ENCODE measurements around the gene CNPY2. TPM values are rescaled to one million over a fixed set of nuclear protein-coding genes. Genes with fewer than 3 reads are reported as not detected.

CNPY2 gene
- total and polyA plus RNA-seq, 11 donors: 26.8 to 67.3 (median 39.0) TPM

- H3K9me3 ChIP-seq: no peaks in the 10 kb centered on the region
- DNase-seq: no peak
- no peaks in the 10 kb centered on the region for H3K27me3 ChIP-seq
- H3K36me3 ChIP-seq: peaks cover 0 to 62% (median 48%) of the 10 kb centered on the region in 9 donors
- no peak overlapping the region for H3K27ac ChIP-seq
- no peak for ATAC-seq
- WGBS, 4 donors: 91 to 93% (median 93%) methylated on average over 8 of the region's 8 CpGs
- intact Hi-C loops (cut with DNase I): no loop called here
- no peak for TF ChIP-seq POLR2A (IDR thresholded peaks at IDR 0.05)
- no peak for TF ChIP-seq CTCF (IDR thresholded peaks at IDR 0.05)
- no peak overlapping the region for H3K4me3 ChIP-seq
- peaks cover 8 to 27% (median 18%) of the 10 kb centered on the region in 12 donors for H3K4me1 ChIP-seq
Observed at GRCh38 chr12:56304872-56305590, 10.8 kb downstream of the CNPY2 start.

GRCh38 chr12:56304276-56304675 lies 11.5 kb downstream of the CNPY2 start:
- intact Hi-C loops (cut with DNase I): no loop called here
- DNase-seq (no peak), ATAC-seq (no peak)
- Histone ChIP-seq H3K9me3 (no peaks in the 10 kb centered on the region), H3K27me3 (no peaks in the 10 kb centered on the region), H3K27ac (no peak overlapping the region), H3K36me3 (peaks cover 0 to 55% (median 40%) of the 10 kb centered on the region in 9 donors), H3K4me3 (no peak overlapping the region), H3K4me1 (peaks cover 8 to 30% (median 20%) of the 10 kb centered on the region in 12 donors)
- TF ChIP-seq CTCF (IDR thresholded peaks at IDR 0.05): no peak
- no peak for TF ChIP-seq POLR2A (IDR thresholded peaks at IDR 0.05)
- 93 to 96% (median 94%) methylated on average over 3 of the region's 3 CpGs for WGBS, 4 donors

DNA sequence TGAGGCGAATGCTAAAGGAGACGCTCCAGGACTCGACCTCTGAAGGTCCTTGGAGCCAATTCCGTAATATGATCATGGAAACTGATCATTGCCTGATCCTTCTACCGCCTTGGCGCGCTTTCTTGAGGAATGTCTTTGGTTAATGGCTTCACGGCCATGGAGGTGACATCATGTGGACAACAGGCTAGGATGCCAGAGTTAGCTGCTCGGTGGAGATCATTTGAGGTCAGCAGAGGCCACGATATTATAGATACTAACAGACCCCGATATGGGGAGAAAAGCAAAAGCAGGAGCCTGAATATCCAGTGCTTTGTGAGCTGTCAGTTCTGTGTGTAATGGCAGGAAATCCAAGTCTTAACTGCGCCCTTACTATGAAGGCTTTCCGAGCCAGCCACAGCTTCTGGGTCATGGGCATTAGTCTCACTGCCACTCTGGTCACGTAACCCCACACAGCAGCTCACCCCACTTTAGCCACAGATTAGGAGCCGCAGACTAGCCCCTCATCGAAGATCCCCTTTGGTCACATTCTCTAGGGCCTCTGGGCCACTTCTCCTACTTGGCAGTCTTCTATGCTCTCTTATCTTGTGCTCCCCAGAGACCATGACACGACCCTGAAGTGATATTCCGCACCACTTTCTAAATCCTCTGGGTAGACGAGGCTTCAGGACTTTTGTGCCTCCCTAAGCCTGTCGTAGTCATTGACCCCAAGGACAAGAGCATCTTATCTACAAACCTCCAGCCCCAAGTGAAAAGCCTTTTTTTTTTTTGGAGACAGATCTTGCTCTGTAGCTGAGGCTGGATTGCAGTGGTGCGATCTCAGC lies 14.9 kb downstream of the CNPY2 start:
- no peak for DNase-seq
- Histone ChIP-seq H3K4me3 (peak overlapping the region; percentile 40 to 98 (median 84)), H3K36me3 (peaks cover 0 to 46% (median 19%) of the 10 kb centered on the region in 9 donors), H3K4me1 (peaks cover 24 to 63% (median 53%) of the 10 kb centered on the region in 12 donors), H3K9me3 (no peaks in the 10 kb centered on the region), H3K27ac (peak overlapping the region; percentile 89 to 100 (median 96)), H3K27me3 (no peaks in the 10 kb centered on the region)
- ATAC-seq: peak; percentile 2 to 19 (median 11)
- TF ChIP-seq POLR2A (IDR thresholded peaks at IDR 0.05) (no peak), CTCF (IDR thresholded peaks at IDR 0.05) (no peak)
- intact Hi-C loops (cut with DNase I): loop anchor here in 4 of 10 donors (2.0 kb wide), 4 partner anchors 34 to 182 kb away; partner anchors contain the start of genes COQ10A (in 2 of the 4) and ZC3H10 (in 1 of the 4)
- 23 to 28% (median 25%) methylated on average over 21 of the region's 21 CpGs for WGBS, 4 donors
